Esophagus muscularis mucosa (tissue), 4 donors: ENCODE data around the gene MED13L. TPM values are rescaled to one million over a fixed set of nuclear protein-coding genes. Genes with fewer than 3 reads are reported as not detected.

Experiments
- DNase-seq: peaks from one replicate; pipeline ENCODE4 v3.0.0-alpha.2; 2017; ENCODE audit errors: extremely low spot score
- H3K27ac ChIP-seq, 4 donors: fragments of 200-600 bp; sonication (generic); replicated peaks in 1 of 4; 1 replicate in 3 of 4; 2 replicates in 1 of 4; pipeline ENCODE4 v1.5.1; 2016 to 2019; ENCODE audit warnings: mild to moderate bottlenecking in 1 of 4
- H3K27me3 ChIP-seq, 4 donors: fragments of 200-600 bp; sonication (generic); one replicate each; pipeline versions ENCODE4 v1.5.1 to v1.6.0; 2016 to 2019
- H3K36me3 ChIP-seq, 4 donors: fragments of 200-600 bp; sonication (generic); one replicate each; pipeline ENCODE4 v1.5.1; 2016 to 2019
- H3K4me1 ChIP-seq, 4 donors: fragments of 200-600 bp; sonication (generic); one replicate each; pipeline ENCODE4 v1.5.1; 2016 to 2019
- H3K4me3 ChIP-seq, 4 donors: fragments of 200-600 bp; sonication (generic); 1 replicate in 2 of 4; 2 replicates in 2 of 4; pipeline ENCODE4 v1.5.1; 2016 to 2019; ENCODE audit warnings: mild to moderate bottlenecking in 4 of 4, moderate library complexity in 1 of 4
- H3K9me3 ChIP-seq, 4 donors: fragments of 200-600 bp; sonication (generic); 1 replicate in 3 of 4; 2 replicates in 1 of 4; pipeline ENCODE4 v1.5.1; 2016 to 2019
- EP300 ChIP-seq: sonication (generic); formaldehyde crosslinking; IDR thresholded peaks from one replicate; pipeline ENCODE4 v1.6.1; 2017; ENCODE audit warnings: antibody characterized with exemption
- POLR2A ChIP-seq: fragments of 450-650 bp; IDR thresholded peaks from one replicate; pipeline ENCODE4 v1.6.1; 2017; ENCODE audit warnings: antibody characterized with exemption, moderate library complexity, mild to moderate bottlenecking, low read depth
- POLR2AphosphoS5 ChIP-seq, 2 donors: sonication (generic); formaldehyde crosslinking; IDR thresholded peaks; one replicate each; pipeline ENCODE4 v1.6.1; 2017; ENCODE audit warnings: antibody characterized with exemption in 2 of 2
- WGBS: methylation state at CpG from one replicate; pipeline ENCODE4 v1.1.5; 2018; 5-methylcytosine and 5-hydroxymethylcytosine counted together
- intact Hi-C: fragments of 100-400 bp; cut with DNase I; formaldehyde crosslinking; loops from one replicate; pipeline ENCODE4 v1.15.1; 2023
- total RNA-seq, 4 donors: library from RNA; depleted of rRNA; stranded (reverse); fragments of >200 nt; gene quantifications; one replicate each; pipeline versions ENCODE4 v1.1.0 to v1.2.1, GENCODE V29; 2016
- TF ChIP-seq, protein P1 (sequence below), 3 experiments: fragments of 200-600 bp in 2 of 3; fragments of 450-650 bp in 1 of 3; sonication (generic) in 2 of 3; IDR thresholded peaks; one replicate each; pipeline ENCODE4 v1.5.1; 2017 to 2019; ENCODE audit warnings: antibody characterized with exemption in 3 of 3, mild to moderate bottlenecking in 2 of 3, moderate library complexity in 1 of 3

The MED13L gene
- total RNA-seq, 4 donors from 2014 or later, result 141 to 350 (median 175) TPM

DNA sequence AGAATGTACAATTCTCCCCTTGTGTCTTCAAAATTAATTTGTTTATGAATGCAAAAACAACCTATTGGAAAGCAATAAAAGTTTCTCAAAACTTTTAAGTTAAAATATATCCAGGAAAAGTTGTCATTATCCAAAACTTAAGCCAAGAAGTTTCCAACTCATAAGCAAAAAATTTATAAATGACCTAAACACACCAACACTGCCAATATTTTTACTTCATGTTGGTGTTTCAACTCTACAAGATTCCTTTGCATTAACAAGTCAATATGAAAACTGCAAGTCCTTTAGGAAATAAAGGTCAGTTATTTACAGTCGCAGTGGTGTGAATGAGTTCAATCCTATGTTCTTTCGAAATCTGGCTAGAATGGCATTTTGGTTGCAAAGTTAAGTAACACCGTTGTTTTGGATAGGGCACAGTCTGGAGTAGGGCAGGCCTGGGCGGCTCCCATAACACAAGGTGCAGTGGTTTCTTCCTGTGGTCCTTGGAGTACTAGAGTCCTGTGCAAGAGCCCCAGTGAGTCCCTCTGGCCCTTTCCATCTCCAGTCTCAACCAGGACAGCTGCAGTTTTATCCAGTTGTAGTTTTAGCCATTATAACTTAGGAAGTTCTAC lies 151.4 kb downstream of the MED13L start:
- H3K4me1 ChIP-seq, result peaks cover 69 to 99% (median 97%) of the 10 kb centered on the region in 4 donors

DNA sequence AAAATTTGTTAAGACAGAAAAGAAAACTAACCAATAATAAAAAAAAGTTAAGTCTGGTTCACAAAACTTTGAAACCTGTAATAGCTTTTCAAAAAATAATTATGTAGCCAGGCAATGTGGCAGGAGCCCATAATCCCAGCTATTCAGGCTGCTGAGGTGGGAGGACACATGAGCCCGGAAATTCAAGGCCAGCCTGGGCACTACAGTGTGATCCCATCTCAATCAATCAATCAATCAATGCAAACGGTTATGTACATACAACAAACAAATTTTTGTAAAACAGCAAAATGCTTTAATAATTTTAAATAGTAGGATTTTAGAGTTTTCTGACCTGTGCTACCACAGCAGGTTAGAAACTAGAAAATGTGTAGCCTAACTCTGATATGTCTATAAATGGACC lies 152.4 kb downstream of the MED13L start:
- 89% methylated on average over 2 of the region's 2 CpGs for WGBS
- intact Hi-C loops, result no loop called here
- H3K4me1 ChIP-seq, result peaks cover 66 to 98% (median 97%) of the 10 kb centered on the region in 4 donors

More for the DNA sequence above, 151.4 kb downstream of the MED13L start:
- H3K27me3 ChIP-seq, result no peaks in the 10 kb centered on the region
- no peaks in the 10 kb centered on the region for H3K9me3 ChIP-seq
- TF ChIP-seq POLR2AphosphoS5 (IDR thresholded peaks at IDR 0.05) (no peak), POLR2A (no peak), EP300 (no peak)
- TF ChIP-seq, protein P1, sequence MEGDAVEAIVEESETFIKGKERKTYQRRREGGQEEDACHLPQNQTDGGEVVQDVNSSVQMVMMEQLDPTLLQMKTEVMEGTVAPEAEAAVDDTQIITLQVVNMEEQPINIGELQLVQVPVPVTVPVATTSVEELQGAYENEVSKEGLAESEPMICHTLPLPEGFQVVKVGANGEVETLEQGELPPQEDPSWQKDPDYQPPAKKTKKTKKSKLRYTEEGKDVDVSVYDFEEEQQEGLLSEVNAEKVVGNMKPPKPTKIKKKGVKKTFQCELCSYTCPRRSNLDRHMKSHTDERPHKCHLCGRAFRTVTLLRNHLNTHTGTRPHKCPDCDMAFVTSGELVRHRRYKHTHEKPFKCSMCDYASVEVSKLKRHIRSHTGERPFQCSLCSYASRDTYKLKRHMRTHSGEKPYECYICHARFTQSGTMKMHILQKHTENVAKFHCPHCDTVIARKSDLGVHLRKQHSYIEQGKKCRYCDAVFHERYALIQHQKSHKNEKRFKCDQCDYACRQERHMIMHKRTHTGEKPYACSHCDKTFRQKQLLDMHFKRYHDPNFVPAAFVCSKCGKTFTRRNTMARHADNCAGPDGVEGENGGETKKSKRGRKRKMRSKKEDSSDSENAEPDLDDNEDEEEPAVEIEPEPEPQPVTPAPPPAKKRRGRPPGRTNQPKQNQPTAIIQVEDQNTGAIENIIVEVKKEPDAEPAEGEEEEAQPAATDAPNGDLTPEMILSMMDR (IDR thresholded peaks at IDR 0.05), result no peak
- 66% methylated on average over 4 of the region's 4 CpGs for WGBS
- DNase-seq, result no peak
- no peaks in the 10 kb centered on the region for H3K36me3 ChIP-seq
- no peak overlapping the region for H3K4me3 ChIP-seq
- peak overlapping the region in 1 of 4 donors; percentile 40 for H3K27ac ChIP-seq
- intact Hi-C loops, result no loop called here

DNA sequence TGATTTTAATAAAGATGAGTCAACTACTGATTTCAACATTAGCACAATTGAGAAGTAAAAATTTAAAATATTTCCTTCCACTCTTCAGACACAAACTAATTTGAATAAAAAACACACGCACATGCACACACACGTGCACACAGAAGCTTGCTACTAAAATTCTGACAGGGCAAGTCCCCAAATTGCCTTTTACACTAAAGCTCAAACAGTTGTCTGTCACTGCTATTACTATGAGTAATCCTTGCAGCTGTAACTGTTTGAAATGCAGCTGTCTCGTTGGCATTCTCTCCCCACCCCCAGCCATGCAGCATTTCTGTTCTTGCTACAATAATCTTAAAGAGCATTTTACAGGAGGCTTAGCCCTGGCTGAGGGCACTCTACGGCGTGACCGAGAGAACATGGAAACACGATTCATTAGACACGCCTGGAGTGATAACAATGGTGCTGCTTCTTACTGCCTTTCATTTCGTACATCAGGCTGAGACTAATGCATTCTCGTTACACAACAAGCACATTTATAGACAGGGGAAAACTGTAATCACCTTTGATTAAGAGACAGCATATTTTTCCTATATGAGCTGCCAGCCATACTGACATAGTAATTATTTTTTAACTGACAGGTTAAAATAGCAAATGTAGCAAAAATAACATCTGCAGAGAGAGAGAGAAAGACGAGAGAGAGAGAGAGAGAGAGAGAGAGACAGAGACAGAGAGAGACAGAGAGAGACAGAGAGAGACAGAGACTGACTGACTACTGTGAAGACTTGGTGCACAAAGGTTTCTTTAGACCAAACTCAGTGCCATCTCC lies 153.8 kb downstream of the MED13L start:
- WGBS, result 44% methylated on average over 11 of the region's 11 CpGs
- Histone ChIP-seq H3K4me3 (no peak overlapping the region), H3K4me1 (peaks cover 55 to 98% (median 97%) of the 10 kb centered on the region in 4 donors), H3K9me3 (no peaks in the 10 kb centered on the region), H3K27me3 (no peaks in the 10 kb centered on the region), H3K36me3 (no peaks in the 10 kb centered on the region), H3K27ac (peak overlapping the region in 1 of 4 donors; percentile 5)
- TF ChIP-seq, protein P1 (IDR thresholded peaks at IDR 0.05), result no peak
- no peak for TF ChIP-seq POLR2AphosphoS5 (IDR thresholded peaks at IDR 0.05)
- no peak for TF ChIP-seq POLR2A
- no peak for TF ChIP-seq EP300
- no peak for DNase-seq
- intact Hi-C loops, result no loop called here

More for the DNA sequence above, 152.4 kb downstream of the MED13L start:
- H3K4me3 ChIP-seq, result no peak overlapping the region
- H3K27ac ChIP-seq, result no peak overlapping the region
- no peak for DNase-seq
- no peaks in the 10 kb centered on the region for H3K9me3 ChIP-seq
- H3K36me3 ChIP-seq, result no peaks in the 10 kb centered on the region
- TF ChIP-seq POLR2A, result no peak
- no peak for TF ChIP-seq POLR2AphosphoS5 (IDR thresholded peaks at IDR 0.05)
- TF ChIP-seq, protein P1 (IDR thresholded peaks at IDR 0.05), result no peak
- no peak for TF ChIP-seq EP300
- no peaks in the 10 kb centered on the region for H3K27me3 ChIP-seq

DNA sequence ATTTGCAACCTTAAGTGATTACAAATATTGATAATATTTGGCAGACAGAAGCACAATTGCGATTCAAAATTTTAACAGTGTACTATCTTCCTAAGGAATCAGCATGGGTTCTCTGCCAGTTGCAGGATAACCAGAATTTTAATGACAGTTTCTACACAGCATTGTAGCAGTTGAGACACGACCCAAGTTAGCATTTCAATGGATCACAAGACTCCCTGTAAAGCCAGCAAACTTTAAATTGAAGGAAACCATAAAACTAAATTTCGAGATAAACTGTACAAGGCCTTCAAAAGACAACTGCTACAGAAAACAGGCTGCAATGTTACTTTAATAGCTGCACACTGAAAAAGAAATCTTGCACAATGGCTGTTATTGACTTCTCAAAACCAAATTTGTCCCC lies 154.9 kb downstream of the MED13L start:
- no peaks in the 10 kb centered on the region for H3K27me3 ChIP-seq
- intact Hi-C loops, result no loop called here
- H3K27ac ChIP-seq, result no peak overlapping the region
- H3K4me3 ChIP-seq, result no peak overlapping the region
- TF ChIP-seq EP300, result no peak
- TF ChIP-seq, protein P1 (IDR thresholded peaks at IDR 0.05), result no peak
- TF ChIP-seq POLR2AphosphoS5 (IDR thresholded peaks at IDR 0.05), result no peak
- TF ChIP-seq POLR2A, result no peak
- peaks cover 47 to 96% (median 91%) of the 10 kb centered on the region in 4 donors for H3K4me1 ChIP-seq
- DNase-seq, result no peak
- no peaks in the 10 kb centered on the region for H3K36me3 ChIP-seq
- 70% methylated on average over 3 of the region's 3 CpGs for WGBS
- no peaks in the 10 kb centered on the region for H3K9me3 ChIP-seq
